Measurements from ENCODE around the gene ASTN2. TPM values are rescaled to one million over a fixed set of nuclear protein-coding genes. Genes with fewer than 3 reads are reported as not detected.

ASTN2 gene
- total and polyA plus RNA-seq, 9 of the 15 experiments (the other 6 are each of a cell fraction or from before 2014, with no cell fraction given): 0.56 to 3.5 (median 1.9) TPM

DNA sequence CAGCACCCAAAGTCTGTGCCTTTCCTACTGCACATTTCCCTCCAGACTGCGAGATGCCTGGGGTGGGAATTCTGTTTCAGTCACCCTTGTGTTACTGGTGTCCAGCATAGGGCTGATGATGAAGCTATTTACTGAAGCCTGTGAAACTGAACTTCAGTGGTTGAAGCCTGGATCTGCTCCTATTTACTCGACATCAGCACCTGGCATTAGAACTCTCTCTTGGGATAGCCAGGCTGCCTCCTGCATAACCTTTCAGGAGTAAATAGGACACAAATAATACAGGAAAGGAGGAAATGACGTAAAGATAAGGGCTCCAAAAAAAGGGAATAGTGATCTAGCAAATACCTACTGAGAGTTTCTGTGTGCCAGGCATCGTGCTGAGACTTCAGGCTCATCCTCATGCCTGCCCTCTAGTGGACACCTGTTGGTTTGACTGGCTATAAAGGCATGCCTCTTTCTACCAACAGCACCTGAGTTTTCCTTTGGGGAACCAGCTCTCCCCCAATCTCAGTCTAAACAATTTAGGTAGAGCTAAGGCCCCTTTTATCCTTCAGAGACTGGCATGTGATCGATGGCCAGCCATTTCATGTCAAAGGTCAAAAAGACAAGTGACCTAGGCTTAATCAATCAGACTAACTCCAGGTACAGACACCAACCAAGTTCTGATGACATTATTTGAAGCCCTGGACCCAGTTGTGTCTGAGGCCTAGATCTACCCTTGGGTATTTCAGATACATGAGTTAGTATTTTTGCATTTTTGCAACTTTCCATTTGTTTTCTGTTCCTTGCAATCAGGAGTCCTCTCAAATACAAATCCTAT lies 919.8 kb downstream of the ASTN2 start:
- H3K4me1 ChIP-seq (replicated peaks in 1 of 2; ENCODE audit: control insufficient read depth in 2 of 2, insufficient read depth in 2 of 2, low read length in 2 of 2): peaks cover 0 to 6% of the 10 kb centered on the region in 2 experiments; a peak in 2 of 5 replicates
- H3K27ac ChIP-seq (ENCODE audit: extremely low read depth, low read depth, low read length): no peak overlapping the region
- no peak overlapping the region for H3K9ac ChIP-seq (ENCODE audit: insufficient read depth in 1 of 2, low read depth in 2 of 2, low read length in 2 of 2)
- CTCF ChIA-PET (ENCODE audit: low intra/inter-chr PET ratio): interaction anchor here (1.1 kb wide), 1 partner anchor 209 kb away, joined by 3 read pairs; no protein-coding TSS in a partner anchor
- no peaks in the 10 kb centered on the region for H3K36me3 ChIP-seq (ENCODE audit: control insufficient read depth, insufficient read depth, low read length)
- no peaks in the 10 kb centered on the region for H3K27me3 ChIP-seq (ENCODE audit: control insufficient read depth in 2 of 2, insufficient read depth in 2 of 2, low read length in 2 of 2)
- no peaks in the 10 kb centered on the region for H3K9me3 ChIP-seq (replicated peaks; ENCODE audit: control insufficient read depth, insufficient read depth, low read depth, low read length)
- H2AFZ ChIP-seq (ENCODE audit: low read depth, low read length): no peak overlapping the region
- in situ Hi-C loops (cut with MboI): loop anchor here (10.0 kb wide), 1 partner anchor 340 kb away; the partner anchor contains the start of gene PAPPA
- H3K9me1 ChIP-seq (ENCODE audit: control insufficient read depth, insufficient read depth, low read length): no peaks in the 10 kb centered on the region
- FAIRE-seq (peak; percentile 93), ATAC-seq (peak; percentile 83), DNase-seq (ENCODE audit: extremely low read depth in 1 of 4, low spot score in 3 of 4) (peak; percentile 41 to 73 (median 56))
- no peak overlapping the region for H3K4me2 ChIP-seq (ENCODE audit: insufficient read depth, low read length)
- H3K4me3 ChIP-seq: no peak overlapping the region
- no peaks in the 10 kb centered on the region for H4K20me1 ChIP-seq (replicated peaks; ENCODE audit: control insufficient read depth, insufficient read depth, low read length)
- WGBS (ENCODE audit: insufficient coverage, low coverage, missing lambda C conversion rate): 50% methylated on average over 5 of the region's 5 CpGs
- no TSS peak for BruUV-seq (replicated peaks)
- intact Hi-C loops (cut with micrococcal nuclease): loop anchor here (5.0 to 10.0 kb wide), 4 partner anchors 73 to 903 kb away; no protein-coding TSS in a partner anchor
- POLR2A ChIA-PET: no interaction called here
- no peaks in the 10 kb centered on the region for H3K79me2 ChIP-seq (ENCODE audit: control insufficient read depth, insufficient read depth, low read length)
- TF ChIP-seq CTCF (IDR thresholded peaks at IDR 0.05 in 2 of 3, conservative IDR thresholded peaks at IDR 0.05 in 1 of 3; ENCODE audit: insufficient read depth in 2 of 3, low read depth in 1 of 3, low read length in 3 of 3): peak; percentile 69 to 87 (median 70)
- TF ChIP-seq PML (IDR thresholded peaks at IDR 0.05; ENCODE audit: low read length): no peak
- peak; percentile 77 for TF ChIP-seq SMC3 (conservative IDR thresholded peaks at IDR 0.05; ENCODE audit: insufficient read depth, low read depth, low read length)
- TF ChIP-seq, protein P1, sequence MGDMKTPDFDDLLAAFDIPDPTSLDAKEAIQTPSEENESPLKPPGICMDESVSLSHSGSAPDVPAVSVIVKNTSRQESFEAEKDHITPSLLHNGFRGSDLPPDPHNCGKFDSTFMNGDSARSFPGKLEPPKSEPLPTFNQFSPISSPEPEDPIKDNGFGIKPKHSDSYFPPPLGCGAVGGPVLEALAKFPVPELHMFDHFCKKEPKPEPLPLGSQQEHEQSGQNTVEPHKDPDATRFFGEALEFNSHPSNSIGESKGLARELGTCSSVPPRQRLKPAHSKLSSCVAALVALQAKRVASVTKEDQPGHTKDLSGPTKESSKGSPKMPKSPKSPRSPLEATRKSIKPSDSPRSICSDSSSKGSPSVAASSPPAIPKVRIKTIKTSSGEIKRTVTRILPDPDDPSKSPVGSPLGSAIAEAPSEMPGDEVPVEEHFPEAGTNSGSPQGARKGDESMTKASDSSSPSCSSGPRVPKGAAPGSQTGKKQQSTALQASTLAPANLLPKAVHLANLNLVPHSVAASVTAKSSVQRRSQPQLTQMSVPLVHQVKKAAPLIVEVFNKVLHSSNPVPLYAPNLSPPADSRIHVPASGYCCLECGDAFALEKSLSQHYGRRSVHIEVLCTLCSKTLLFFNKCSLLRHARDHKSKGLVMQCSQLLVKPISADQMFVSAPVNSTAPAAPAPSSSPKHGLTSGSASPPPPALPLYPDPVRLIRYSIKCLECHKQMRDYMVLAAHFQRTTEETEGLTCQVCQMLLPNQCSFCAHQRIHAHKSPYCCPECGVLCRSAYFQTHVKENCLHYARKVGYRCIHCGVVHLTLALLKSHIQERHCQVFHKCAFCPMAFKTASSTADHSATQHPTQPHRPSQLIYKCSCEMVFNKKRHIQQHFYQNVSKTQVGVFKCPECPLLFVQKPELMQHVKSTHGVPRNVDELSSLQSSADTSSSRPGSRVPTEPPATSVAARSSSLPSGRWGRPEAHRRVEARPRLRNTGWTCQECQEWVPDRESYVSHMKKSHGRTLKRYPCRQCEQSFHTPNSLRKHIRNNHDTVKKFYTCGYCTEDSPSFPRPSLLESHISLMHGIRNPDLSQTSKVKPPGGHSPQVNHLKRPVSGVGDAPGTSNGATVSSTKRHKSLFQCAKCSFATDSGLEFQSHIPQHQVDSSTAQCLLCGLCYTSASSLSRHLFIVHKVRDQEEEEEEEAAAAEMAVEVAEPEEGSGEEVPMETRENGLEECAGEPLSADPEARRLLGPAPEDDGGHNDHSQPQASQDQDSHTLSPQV (IDR thresholded peaks at IDR 0.05): 0 out of 2 replicates have a peak, but pooled peaks have one; percentile 22
- no peak for TF ChIP-seq DNMT1 (IDR thresholded peaks at IDR 0.05)
- no peak for TF ChIP-seq ZC3H4 (CRISPR knock-in tag; IDR thresholded peaks at IDR 0.05; ENCODE audit: borderline replicate concordance)
- no peak for TF ChIP-seq SMARCA4 (IDR thresholded peaks at IDR 0.05)
- TF ChIP-seq, protein P2, sequence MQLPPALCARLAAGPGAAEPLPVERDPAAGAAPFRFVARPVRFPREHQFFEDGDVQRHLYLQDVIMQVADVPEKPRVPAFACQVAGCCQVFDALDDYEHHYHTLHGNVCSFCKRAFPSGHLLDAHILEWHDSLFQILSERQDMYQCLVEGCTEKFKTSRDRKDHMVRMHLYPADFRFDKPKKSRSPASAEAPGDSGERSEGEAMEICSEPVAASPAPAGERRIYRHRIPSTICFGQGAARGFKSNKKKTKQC (CRISPR knock-in tag; IDR thresholded peaks at IDR 0.05): no peak

Data from K562 (cell line).